Ishikawa (cell line): ENCODE results near the gene UNC50.

ENCODE experiments used
- CEBPB ChIP-seq: IDR thresholded peaks from 2 replicates; pipeline ENCODE4 v1.6.1; 2012
- CREB1 ChIP-seq: IDR thresholded peaks from 2 replicates; pipeline ENCODE4 v1.6.1; 2012; ENCODE audit warnings: low read depth
- EGR1 ChIP-seq: IDR thresholded peaks from 2 replicates; pipeline ENCODE4 v1.6.1; 2012
- EP300 ChIP-seq: IDR thresholded peaks from 2 replicates; pipeline ENCODE4 v1.6.1; 2012; ENCODE audit warnings: borderline replicate concordance
- FOXM1 ChIP-seq: IDR thresholded peaks from 2 replicates; pipeline ENCODE4 v1.6.1; 2012; ENCODE audit warnings: low read depth, borderline replicate concordance
- MAX ChIP-seq: IDR thresholded peaks from 2 replicates; pipeline ENCODE4 v1.6.1; 2012
- NFIC ChIP-seq: IDR thresholded peaks from 2 replicates; pipeline ENCODE4 v1.6.1; 2012
- RAD21 ChIP-seq: IDR thresholded peaks from 2 replicates; pipeline ENCODE4 v1.6.1; 2012; ENCODE audit warnings: low read depth
- REST ChIP-seq: IDR thresholded peaks from 2 replicates; pipeline ENCODE4 v1.6.1; 2012; ENCODE audit warnings: low read depth, mild to moderate bottlenecking
- TAF1 ChIP-seq: IDR thresholded peaks from 2 replicates; pipeline ENCODE4 v1.6.1; 2012; ENCODE audit warnings: low read depth, mild to moderate bottlenecking
- TCF12 ChIP-seq: IDR thresholded peaks from 2 replicates; pipeline ENCODE4 v1.6.1; 2012; ENCODE audit warnings: low read depth
- TEAD4 ChIP-seq: IDR thresholded peaks from 2 replicates; pipeline ENCODE4 v1.6.1; 2012
- USF1 ChIP-seq: IDR thresholded peaks from 2 replicates; pipeline ENCODE4 v1.6.1; 2012
- YY1 ChIP-seq: IDR thresholded peaks from 2 replicates; pipeline ENCODE4 v1.6.1; 2012; ENCODE audit warnings: low read depth
- ZBTB7A ChIP-seq: IDR thresholded peaks from 2 replicates; pipeline ENCODE4 v1.6.1; 2012; ENCODE audit warnings: low read depth

The UNC50 gene

GRCh38 chr2:98582523-98582922 lies 25.9 kb upstream of the UNC50 start:
- TF ChIP-seq TEAD4 (no peak), YY1 (no peak), EP300 (no peak), CREB1 (no peak), FOXM1 (no peak)

GRCh38 chr2:98583276-98583675 lies 25.1 kb upstream of the UNC50 start:
- TF ChIP-seq CREB1 = no peak
- no peak for TF ChIP-seq EGR1
- TF ChIP-seq MAX = no peak
- TF ChIP-seq TAF1 = no peak
- TF ChIP-seq FOXM1 = no peak
- TF ChIP-seq TCF12 = no peak
- no peak for TF ChIP-seq RAD21
- no peak for TF ChIP-seq USF1

- TF ChIP-seq MAX (no peak), USF1 (no peak), ZBTB7A (no peak), CEBPB (no peak)
Measured at GRCh38 chr2:98583816-98584618, 24.4 kb upstream of the UNC50 start.

GRCh38 chr2:98585386-98585785 lies 23.0 kb upstream of the UNC50 start:
- no peak for TF ChIP-seq TAF1
- no peak for TF ChIP-seq USF1
- TF ChIP-seq EP300 = no peak
- TF ChIP-seq CEBPB = no peak
- TF ChIP-seq REST = no peak
- no peak for TF ChIP-seq ZBTB7A
- no peak for TF ChIP-seq RAD21
- no peak for TF ChIP-seq YY1
- TF ChIP-seq TCF12 = no peak
- no peak for TF ChIP-seq MAX
- no peak for TF ChIP-seq TEAD4
- no peak for TF ChIP-seq NFIC
- no peak for TF ChIP-seq CREB1
- no peak for TF ChIP-seq FOXM1
- no peak for TF ChIP-seq EGR1

GRCh38 chr2:98586551-98587140 lies 21.7 kb upstream of the UNC50 start:
- no peak for TF ChIP-seq MAX
- TF ChIP-seq ZBTB7A = no peak

- no peak for TF ChIP-seq MAX
- no peak for TF ChIP-seq YY1
- TF ChIP-seq FOXM1 = no peak
- no peak for TF ChIP-seq USF1
- no peak for TF ChIP-seq EP300
Measured at GRCh38 chr2:98588880-98589431, 19.4 kb upstream of the UNC50 start.
